ENCODE data around the gene COPG1.

The COPG1 gene

DNA sequence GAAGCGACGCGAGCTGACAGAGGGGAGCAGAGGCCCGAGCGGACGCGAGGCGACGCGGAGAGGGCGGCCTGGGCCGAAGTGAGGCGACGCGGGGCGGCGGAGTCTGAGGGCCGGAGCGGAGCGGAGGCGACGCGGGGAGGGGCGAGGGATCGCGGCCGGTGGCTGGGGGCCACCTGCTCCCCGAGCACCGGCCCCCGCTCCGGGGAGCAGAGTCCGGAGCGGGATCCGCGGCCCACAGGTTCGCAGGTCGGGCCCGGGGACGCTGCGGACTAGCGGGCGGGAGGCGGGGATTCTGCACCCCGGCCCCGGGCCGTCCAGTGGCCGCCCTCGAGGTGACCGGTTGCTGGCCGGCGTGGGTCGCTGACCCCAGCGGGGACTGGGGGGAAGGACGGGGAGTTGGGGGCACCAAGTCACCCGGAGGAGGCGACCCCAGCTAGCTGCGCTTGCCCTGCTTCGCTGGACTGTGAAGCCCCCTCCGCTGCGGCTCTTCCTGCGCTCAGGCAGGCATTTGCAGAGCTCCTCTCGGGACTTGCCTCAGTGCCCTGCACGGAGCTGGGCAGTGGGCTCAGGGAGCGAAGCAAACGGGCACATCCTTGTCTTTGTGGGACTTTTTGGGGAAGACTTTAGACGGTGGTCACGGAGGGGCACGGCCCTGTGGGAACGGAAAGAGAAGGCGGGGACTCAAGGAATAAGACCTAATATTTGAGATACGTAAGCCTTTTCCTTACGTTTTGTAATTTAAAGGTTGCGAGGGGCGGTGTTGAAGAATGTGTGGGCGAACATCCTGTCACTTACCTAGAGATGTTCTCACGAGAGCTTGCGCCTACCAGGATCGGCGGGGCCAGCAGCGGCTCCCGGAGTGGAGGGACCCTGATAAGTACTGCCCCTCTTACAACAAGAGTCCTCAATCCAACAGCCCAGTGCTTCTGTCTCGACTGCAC is 29.8 kb downstream of the COPG1 start:
- DNase-seq (ENCODE audit: low spot score) (no peak), ATAC-seq (ENCODE audit: low read depth) (peak; percentile 56)
- TF ChIP-seq, protein P1, sequence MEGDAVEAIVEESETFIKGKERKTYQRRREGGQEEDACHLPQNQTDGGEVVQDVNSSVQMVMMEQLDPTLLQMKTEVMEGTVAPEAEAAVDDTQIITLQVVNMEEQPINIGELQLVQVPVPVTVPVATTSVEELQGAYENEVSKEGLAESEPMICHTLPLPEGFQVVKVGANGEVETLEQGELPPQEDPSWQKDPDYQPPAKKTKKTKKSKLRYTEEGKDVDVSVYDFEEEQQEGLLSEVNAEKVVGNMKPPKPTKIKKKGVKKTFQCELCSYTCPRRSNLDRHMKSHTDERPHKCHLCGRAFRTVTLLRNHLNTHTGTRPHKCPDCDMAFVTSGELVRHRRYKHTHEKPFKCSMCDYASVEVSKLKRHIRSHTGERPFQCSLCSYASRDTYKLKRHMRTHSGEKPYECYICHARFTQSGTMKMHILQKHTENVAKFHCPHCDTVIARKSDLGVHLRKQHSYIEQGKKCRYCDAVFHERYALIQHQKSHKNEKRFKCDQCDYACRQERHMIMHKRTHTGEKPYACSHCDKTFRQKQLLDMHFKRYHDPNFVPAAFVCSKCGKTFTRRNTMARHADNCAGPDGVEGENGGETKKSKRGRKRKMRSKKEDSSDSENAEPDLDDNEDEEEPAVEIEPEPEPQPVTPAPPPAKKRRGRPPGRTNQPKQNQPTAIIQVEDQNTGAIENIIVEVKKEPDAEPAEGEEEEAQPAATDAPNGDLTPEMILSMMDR (IDR thresholded peaks at IDR 0.05; ENCODE audit: poor library complexity, severe bottlenecking), result no peak
- no peaks in the 10 kb centered on the region for H3K27me3 ChIP-seq (ENCODE audit: insufficient read depth, poor library complexity, severe bottlenecking)
- H3K4me3 ChIP-seq (ENCODE audit: severe bottlenecking), result peak overlapping the region; percentile 86
- peaks cover 25% of the 10 kb centered on the region for H3K4me1 ChIP-seq (ENCODE audit: insufficient read depth, poor library complexity, severe bottlenecking)
- peak overlapping the region; percentile 77 for H3K27ac ChIP-seq (ENCODE audit: poor library complexity, severe bottlenecking)
- H3K36me3 ChIP-seq (ENCODE audit: low read depth), result peaks cover 56% of the 10 kb centered on the region
- H3K9me3 ChIP-seq (ENCODE audit: severe bottlenecking), result no peaks in the 10 kb centered on the region

DNA sequence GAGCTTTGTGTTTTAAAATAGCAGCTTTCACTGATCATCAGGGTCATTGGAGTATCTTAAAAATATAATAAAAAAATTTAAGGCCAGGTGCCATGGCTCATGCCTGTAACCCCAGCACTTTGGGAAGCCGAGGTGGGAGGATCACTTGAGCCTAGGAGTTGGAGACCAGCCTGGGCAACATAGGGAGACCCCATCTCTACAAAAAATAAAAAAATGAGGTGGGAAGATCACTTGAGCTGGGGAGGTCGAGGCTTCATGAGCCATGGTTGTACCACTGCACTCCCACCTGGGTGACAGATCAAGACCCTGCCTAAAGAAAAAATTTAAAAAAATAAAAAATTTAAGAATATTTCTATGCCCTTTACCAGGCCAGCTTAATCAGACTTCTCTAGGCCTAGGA is 30.8 kb downstream of the COPG1 start:
- Histone ChIP-seq H3K27me3 (ENCODE audit: insufficient read depth, poor library complexity, severe bottlenecking) (no peaks in the 10 kb centered on the region), H3K9me3 (ENCODE audit: severe bottlenecking) (no peaks in the 10 kb centered on the region), H3K4me3 (ENCODE audit: severe bottlenecking) (peak overlapping the region; percentile 86), H3K27ac (ENCODE audit: poor library complexity, severe bottlenecking) (peak overlapping the region; percentile 77), H3K36me3 (ENCODE audit: low read depth) (peaks cover 57% of the 10 kb centered on the region), H3K4me1 (ENCODE audit: insufficient read depth, poor library complexity, severe bottlenecking) (peaks cover 25% of the 10 kb centered on the region)
- TF ChIP-seq, protein P1 (IDR thresholded peaks at IDR 0.05; ENCODE audit: poor library complexity, severe bottlenecking), result no peak
- ATAC-seq (ENCODE audit: low read depth) (no peak), DNase-seq (ENCODE audit: low spot score) (no peak)

GRCh38 chr3:129281726-129282125 is 32.3 kb downstream of the COPG1 start:
- ATAC-seq (ENCODE audit: low read depth), result no peak
- Histone ChIP-seq H3K4me3 (ENCODE audit: severe bottlenecking) (no peak overlapping the region), H3K36me3 (ENCODE audit: low read depth) (peaks cover 52% of the 10 kb centered on the region)

DNA sequence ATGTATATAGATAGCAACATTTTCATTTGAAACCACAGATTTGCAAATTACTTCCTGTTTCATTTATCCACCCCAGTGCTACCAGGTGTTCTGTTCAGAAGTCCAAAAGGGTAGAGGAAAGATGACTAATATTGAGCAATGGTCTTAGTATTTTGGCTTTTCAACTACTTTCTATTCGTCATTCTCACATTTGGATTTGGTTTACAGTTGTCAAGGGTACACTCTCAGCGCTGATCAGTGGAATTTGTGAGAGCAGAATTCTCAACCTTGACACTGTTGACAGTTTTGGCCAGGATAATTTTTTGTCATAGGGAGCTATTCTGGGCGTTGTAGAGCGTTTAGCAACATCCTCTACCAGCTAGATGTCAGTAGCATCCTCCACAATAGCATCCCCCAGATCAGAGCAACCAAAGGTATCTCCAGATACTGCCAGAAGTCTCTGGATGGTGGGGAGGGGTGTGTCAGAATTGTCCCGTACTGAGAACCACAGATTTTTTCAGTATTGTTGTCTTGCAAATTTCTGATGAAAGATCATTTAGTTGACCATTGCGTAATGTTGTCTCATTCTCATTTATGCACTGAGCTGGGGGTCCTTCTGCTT is 33.4 kb downstream of the COPG1 start:
- TF ChIP-seq, protein P1 (IDR thresholded peaks at IDR 0.05; ENCODE audit: poor library complexity, severe bottlenecking), result no peak
- no peak for DNase-seq (ENCODE audit: low spot score)
- peak; percentile 6; the same call in 1 of the 3 replicates for ATAC-seq (ENCODE audit: low read depth)
- H3K4me3 ChIP-seq (ENCODE audit: severe bottlenecking), result no peak overlapping the region
- no peaks in the 10 kb centered on the region for H3K9me3 ChIP-seq (ENCODE audit: severe bottlenecking)
- no peaks in the 10 kb centered on the region for H3K27me3 ChIP-seq (ENCODE audit: insufficient read depth, poor library complexity, severe bottlenecking)
- H3K36me3 ChIP-seq (ENCODE audit: low read depth), result peaks cover 57% of the 10 kb centered on the region
- peak overlapping the region; percentile 77 for H3K27ac ChIP-seq (ENCODE audit: poor library complexity, severe bottlenecking)
- H3K4me1 ChIP-seq (ENCODE audit: insufficient read depth, poor library complexity, severe bottlenecking), result peaks cover 25% of the 10 kb centered on the region

More at GRCh38 chr3:129281726-129282125, 32.3 kb downstream of the COPG1 start:
- Histone ChIP-seq H3K27me3 (ENCODE audit: insufficient read depth, poor library complexity, severe bottlenecking) (no peaks in the 10 kb centered on the region), H3K4me1 (ENCODE audit: insufficient read depth, poor library complexity, severe bottlenecking) (peaks cover 25% of the 10 kb centered on the region), H3K27ac (ENCODE audit: poor library complexity, severe bottlenecking) (peak overlapping the region; percentile 77), H3K9me3 (ENCODE audit: severe bottlenecking) (no peaks in the 10 kb centered on the region)
- TF ChIP-seq, protein P1 (IDR thresholded peaks at IDR 0.05; ENCODE audit: poor library complexity, severe bottlenecking), result no peak
- no peak for DNase-seq (ENCODE audit: low spot score)
